Parathyroid adenoma (tissue), 2 donors: ENCODE data around the gene ENPEP.

ENCODE experiments used
- H2AFZ ChIP-seq: fragments of 300-600 bp; sonication (generic); one replicate; pipeline ENCODE4 v1.7.0; 2017; ENCODE audit warnings: antibody characterized with exemption, mild to moderate bottlenecking
- H3K27ac ChIP-seq: fragments of 300-600 bp; sonication (generic); one replicate; pipeline ENCODE4 v1.7.0; 2017
- H3K27me3 ChIP-seq: fragments of 300-600 bp; sonication (generic); one replicate; pipeline ENCODE4 v1.7.0; 2017; ENCODE audit warnings: low read length; ENCODE audit not compliant: control insufficient read depth, insufficient read depth
- H3K36me3 ChIP-seq: fragments of 300-600 bp; sonication (generic); one replicate; pipeline ENCODE4 v1.7.0; 2017; ENCODE audit warnings: low read length; ENCODE audit not compliant: control insufficient read depth, insufficient read depth
- H3K4me1 ChIP-seq: fragments of 300-600 bp; sonication (generic); one replicate; pipeline ENCODE4 v1.7.0; 2017; ENCODE audit warnings: control low read depth
- H3K4me2 ChIP-seq: fragments of 300-600 bp; sonication (generic); one replicate; pipeline ENCODE4 v1.7.0; 2017; ENCODE audit warnings: low read length
- H3K4me3 ChIP-seq: fragments of 300-600 bp; sonication (generic); one replicate; pipeline ENCODE4 v1.7.0; 2017; ENCODE audit warnings: low read depth, low read length
- H3K79me2 ChIP-seq: fragments of 300-600 bp; sonication (generic); one replicate; pipeline ENCODE4 v1.7.0; 2017; ENCODE audit warnings: control low read depth
- H3K9ac ChIP-seq: fragments of 300-600 bp; sonication (generic); one replicate; pipeline ENCODE4 v1.7.0; 2017; ENCODE audit warnings: mild to moderate bottlenecking
- H3K9me3 ChIP-seq: fragments of 300-600 bp; sonication (generic); one replicate; pipeline ENCODE4 v1.7.0; 2017; ENCODE audit warnings: low read length; ENCODE audit not compliant: control insufficient read depth
- CTCF ChIP-seq: fragments of 300-600 bp; sonication (generic); IDR thresholded peaks from one replicate; pipeline ENCODE4 v1.7.0; 2017; ENCODE audit warnings: antibody characterized with exemption, mild to moderate bottlenecking
- donor health status: primary hyperparathyroidism.

Gene ENPEP

GRCh38 chr4:110614173-110614963 lies 138.4 kb downstream of the ENPEP start:
- Histone ChIP-seq H3K4me2 (no peak overlapping the region), H3K36me3 (no peaks in the 10 kb centered on the region), H3K9me3 (no peaks in the 10 kb centered on the region), H3K79me2 (no peaks in the 10 kb centered on the region), H3K27ac (no peak overlapping the region), H3K4me1 (no peaks in the 10 kb centered on the region), H2AFZ (no peak overlapping the region), H3K4me3 (no peak overlapping the region), H3K27me3 (peaks cover 25% of the 10 kb centered on the region), H3K9ac (no peak overlapping the region)
- TF ChIP-seq CTCF: no peak
